ENCODE results near the gene ROR2.
A peak's percentile ranks its signal among the peaks of the same experiment; 100 is the strongest.

The ROR2 gene

GRCh38 chr9:91908746-91909145 is 41.3 kb downstream of the ROR2 start:
- ChIA-PET POLR2A (no interaction called here), CTCF (no interaction called here)
- no peak for DNase-seq (ENCODE audit: extremely low spot score)
- TF ChIP-seq LEF1 (IDR thresholded peaks at IDR 0.05; ENCODE audit: borderline replicate concordance) (no peak), PKNOX1 (IDR thresholded peaks at IDR 0.05) (no peak), ELF4 (IDR thresholded peaks at IDR 0.05) (no peak), HDGF (IDR thresholded peaks at IDR 0.05; ENCODE audit: borderline replicate concordance) (no peak), FOXM1 (IDR thresholded peaks at IDR 0.05; ENCODE audit: borderline replicate concordance) (no peak), TARDBP (IDR thresholded peaks at IDR 0.05) (no peak), NFRKB (IDR thresholded peaks at IDR 0.05) (no peak)

- ChIA-PET CTCF (no interaction called here), POLR2A (no interaction called here)
- DNase-seq (ENCODE audit: extremely low spot score): no peak
- no peak for TF ChIP-seq ELF4 (IDR thresholded peaks at IDR 0.05)
- no peak for TF ChIP-seq TARDBP (IDR thresholded peaks at IDR 0.05)
- peak; percentile 65 for TF ChIP-seq PKNOX1 (IDR thresholded peaks at IDR 0.05)
- peak; percentile 48; the same call in 1 of the 2 replicates for TF ChIP-seq CTBP1 (IDR thresholded peaks at IDR 0.05; ENCODE audit: borderline replicate concordance)
- TF ChIP-seq LEF1 (IDR thresholded peaks at IDR 0.05; ENCODE audit: borderline replicate concordance): no peak
- no peak for TF ChIP-seq SP1 (IDR thresholded peaks at IDR 0.05)
- no peak for TF ChIP-seq ZNF384 (IDR thresholded peaks at IDR 0.05)
- TF ChIP-seq FOXA1 (IDR thresholded peaks at IDR 0.05): 0 out of 2 replicates have a peak, but pooled peaks have one; percentile 11
Measured at GRCh38 chr9:91908293-91908623, 41.8 kb downstream of the ROR2 start.

- no peak for DNase-seq (ENCODE audit: extremely low spot score)
- ChIA-PET POLR2A (no interaction called here), CTCF (no interaction called here)
- TF ChIP-seq HDGF (IDR thresholded peaks at IDR 0.05; ENCODE audit: borderline replicate concordance): no peak
- no peak for TF ChIP-seq FOXK2 (IDR thresholded peaks at IDR 0.05)
- TF ChIP-seq TARDBP (IDR thresholded peaks at IDR 0.05): no peak
- no peak for TF ChIP-seq ARNT (IDR thresholded peaks at IDR 0.05)
- TF ChIP-seq ELF4 (IDR thresholded peaks at IDR 0.05): no peak
- no peak for TF ChIP-seq LEF1 (IDR thresholded peaks at IDR 0.05; ENCODE audit: borderline replicate concordance)
- no peak for TF ChIP-seq SP1 (IDR thresholded peaks at IDR 0.05)
- no peak for TF ChIP-seq NFRKB (IDR thresholded peaks at IDR 0.05)
- no peak for TF ChIP-seq PKNOX1 (IDR thresholded peaks at IDR 0.05)
- TF ChIP-seq BHLHE40 (IDR thresholded peaks at IDR 0.05; ENCODE audit: borderline replicate concordance): no peak
- no peak for TF ChIP-seq ZNF384 (IDR thresholded peaks at IDR 0.05)
- TF ChIP-seq L3MBTL2 (conservative IDR thresholded peaks at IDR 0.05): no peak
- no peak for TF ChIP-seq FOXA1 (IDR thresholded peaks at IDR 0.05)
Measured at GRCh38 chr9:91907484-91908292, 42.3 kb downstream of the ROR2 start.

- DNase-seq (ENCODE audit: extremely low spot score): no peak
- CTCF ChIA-PET: no interaction called here
- no peak for TF ChIP-seq FOXK2 (IDR thresholded peaks at IDR 0.05)
- TF ChIP-seq PKNOX1 (IDR thresholded peaks at IDR 0.05): no peak
- no peak for TF ChIP-seq ARNT (IDR thresholded peaks at IDR 0.05)
- no peak for TF ChIP-seq TARDBP (IDR thresholded peaks at IDR 0.05)
- no peak for TF ChIP-seq LEF1 (IDR thresholded peaks at IDR 0.05; ENCODE audit: borderline replicate concordance)
- no peak for TF ChIP-seq ELF4 (IDR thresholded peaks at IDR 0.05)
- no peak for TF ChIP-seq ZNF384 (IDR thresholded peaks at IDR 0.05)
- no peak for TF ChIP-seq CTBP1 (IDR thresholded peaks at IDR 0.05; ENCODE audit: borderline replicate concordance)
- TF ChIP-seq FOXA1 (IDR thresholded peaks at IDR 0.05): no peak
- no peak for TF ChIP-seq L3MBTL2 (conservative IDR thresholded peaks at IDR 0.05)
- no peak for TF ChIP-seq SP1 (IDR thresholded peaks at IDR 0.05)
- TF ChIP-seq SUZ12 (IDR thresholded peaks at IDR 0.05): no peak
- TF ChIP-seq NFRKB (IDR thresholded peaks at IDR 0.05): no peak
- POLR2A ChIA-PET: interaction anchor here (1.0 kb wide), 1 partner anchor 9 kb away, joined by 3 read pairs; no protein-coding TSS in a partner anchor
Measured at GRCh38 chr9:91905991-91906469, 44.0 kb downstream of the ROR2 start.

GRCh38 chr9:91905237-91905650 is 44.8 kb downstream of the ROR2 start:
- POLR2A ChIA-PET: interaction anchor here (1.0 kb wide), 1 partner anchor 8 kb away, joined by 3 read pairs; no protein-coding TSS in a partner anchor
- DNase-seq (ENCODE audit: extremely low spot score): no peak
- no peak for TF ChIP-seq ARNT (IDR thresholded peaks at IDR 0.05)
- no peak for TF ChIP-seq FOXA1 (IDR thresholded peaks at IDR 0.05)
- TF ChIP-seq CTBP1 (IDR thresholded peaks at IDR 0.05; ENCODE audit: borderline replicate concordance): 0 out of 2 replicates have a peak, but pooled peaks have one; percentile 43
- TF ChIP-seq TARDBP (IDR thresholded peaks at IDR 0.05): peak; percentile 75
- CTCF ChIA-PET: no interaction called here

GRCh38 chr9:91904588-91905236 is 45.3 kb downstream of the ROR2 start:
- ChIA-PET POLR2A (no interaction called here), CTCF (no interaction called here)
- DNase-seq (ENCODE audit: extremely low spot score): no peak
- TF ChIP-seq HDGF (IDR thresholded peaks at IDR 0.05; ENCODE audit: borderline replicate concordance): no peak

All from HEK293T (cell line).